GM12865 (cell line): ENCODE data around the gene ANO6.
"Not testable (repeated sequence)": the region's sequence is repeated elsewhere in the genome, so short reads cannot be mapped to it uniquely, and the experiment has no call there.

Experiments
- DNase-seq: peaks from one replicate; pipeline ENCODE4 v3.0.0; 2010; ENCODE audit warnings: low read depth
- H3K4me3 ChIP-seq: 2 replicates; pipeline ENCODE4 v1.5.1; 2011; ENCODE audit warnings: mild to moderate bottlenecking, low read depth, low read length, control low read depth
- CTCF ChIP-seq: IDR thresholded peaks from 2 replicates; pipeline ENCODE4 v1.5.1; 2011; ENCODE audit warnings: low read length, control low read depth, low read depth, inconsistent platforms; ENCODE audit not compliant: insufficient read depth; ENCODE audit errors: missing control alignments

Gene ANO6

GRCh38 chr12:45260854-45261253 lies 45.0 kb downstream of the ANO6 start:
- no peak for TF ChIP-seq CTCF
- no peak overlapping the region for H3K4me3 ChIP-seq
- no peak for DNase-seq

GRCh38 chr12:45262185-45262584 lies 46.3 kb downstream of the ANO6 start:
- DNase-seq, H3K4me3 ChIP-seq: not testable (repeated sequence)

GRCh38 chr12:45263587-45263986 lies 47.7 kb downstream of the ANO6 start:
- DNase-seq, result no peak
- TF ChIP-seq CTCF, result no peak
- H3K4me3 ChIP-seq, result no peak overlapping the region

GRCh38 chr12:45268672-45269411 lies 52.9 kb downstream of the ANO6 start:
- TF ChIP-seq CTCF, result peak; percentile 5

GRCh38 chr12:45269412-45269751 lies 53.5 kb downstream of the ANO6 start:
- no peak overlapping the region for H3K4me3 ChIP-seq
- no peak for DNase-seq
- TF ChIP-seq CTCF, result no peak

More at GRCh38 chr12:45268672-45269411, 52.9 kb downstream of the ANO6 start:
- no peak overlapping the region for H3K4me3 ChIP-seq
- peak; percentile 34 for DNase-seq

GRCh38 chr12:45270951-45271350 lies 55.1 kb downstream of the ANO6 start:
- DNase-seq, result no peak
- no peak overlapping the region for H3K4me3 ChIP-seq
- TF ChIP-seq CTCF, result no peak

- no peak for DNase-seq
- H3K4me3 ChIP-seq, result no peak overlapping the region
- no peak for TF ChIP-seq CTCF
Observed at GRCh38 chr12:45273717-45274271, 57.9 kb downstream of the ANO6 start.
